GM13977 (cell line): ENCODE results near the gene NBPF11.
"Not testable (repeated sequence)": the region's sequence is repeated elsewhere in the genome, so short reads cannot be mapped to it uniquely, and the experiment has no call there.

Experiments
- DNase-seq: peaks from one replicate; pipeline ENCODE4 v3.0.0; 2012; ENCODE audit warnings: low spot score
- in situ Hi-C: fragments of 300-500 bp; cut with MboI; formaldehyde crosslinking; loops from one replicate; pipeline ENCODE4 v1.12.0; 2022; ENCODE audit warnings: low sequenced_read_pairs, low pct_unique_long_range_greater_than_20kb, mixed read lengths, inconsistent platforms; ENCODE audit not compliant: unreplicated experiment
- TF ChIP-seq, protein P1 (sequence below): IDR thresholded peaks from 2 replicates; pipeline ENCODE4 v1.5.1; 2012; ENCODE audit warnings: mild to moderate bottlenecking, control low read depth; ENCODE audit not compliant: insufficient read depth; ENCODE audit errors: extremely low read depth, missing control alignments

The NBPF11 gene

GRCh38 chr1:148161053-148161901 is 9.2 kb upstream of the NBPF11 start:
- no peak for DNase-seq
- in situ Hi-C loops: no loop called here
- TF ChIP-seq, protein P1, sequence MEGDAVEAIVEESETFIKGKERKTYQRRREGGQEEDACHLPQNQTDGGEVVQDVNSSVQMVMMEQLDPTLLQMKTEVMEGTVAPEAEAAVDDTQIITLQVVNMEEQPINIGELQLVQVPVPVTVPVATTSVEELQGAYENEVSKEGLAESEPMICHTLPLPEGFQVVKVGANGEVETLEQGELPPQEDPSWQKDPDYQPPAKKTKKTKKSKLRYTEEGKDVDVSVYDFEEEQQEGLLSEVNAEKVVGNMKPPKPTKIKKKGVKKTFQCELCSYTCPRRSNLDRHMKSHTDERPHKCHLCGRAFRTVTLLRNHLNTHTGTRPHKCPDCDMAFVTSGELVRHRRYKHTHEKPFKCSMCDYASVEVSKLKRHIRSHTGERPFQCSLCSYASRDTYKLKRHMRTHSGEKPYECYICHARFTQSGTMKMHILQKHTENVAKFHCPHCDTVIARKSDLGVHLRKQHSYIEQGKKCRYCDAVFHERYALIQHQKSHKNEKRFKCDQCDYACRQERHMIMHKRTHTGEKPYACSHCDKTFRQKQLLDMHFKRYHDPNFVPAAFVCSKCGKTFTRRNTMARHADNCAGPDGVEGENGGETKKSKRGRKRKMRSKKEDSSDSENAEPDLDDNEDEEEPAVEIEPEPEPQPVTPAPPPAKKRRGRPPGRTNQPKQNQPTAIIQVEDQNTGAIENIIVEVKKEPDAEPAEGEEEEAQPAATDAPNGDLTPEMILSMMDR: no peak

GRCh38 chr1:148160343-148161052 is 8.4 kb upstream of the NBPF11 start:
- TF ChIP-seq, protein P1: no peak
- DNase-seq: no peak
- in situ Hi-C loops: no loop called here

GRCh38 chr1:148160048-148160342 is 7.9 kb upstream of the NBPF11 start:
- TF ChIP-seq, protein P1: no peak
- DNase-seq: no peak
- in situ Hi-C loops: no loop called here

DNA sequence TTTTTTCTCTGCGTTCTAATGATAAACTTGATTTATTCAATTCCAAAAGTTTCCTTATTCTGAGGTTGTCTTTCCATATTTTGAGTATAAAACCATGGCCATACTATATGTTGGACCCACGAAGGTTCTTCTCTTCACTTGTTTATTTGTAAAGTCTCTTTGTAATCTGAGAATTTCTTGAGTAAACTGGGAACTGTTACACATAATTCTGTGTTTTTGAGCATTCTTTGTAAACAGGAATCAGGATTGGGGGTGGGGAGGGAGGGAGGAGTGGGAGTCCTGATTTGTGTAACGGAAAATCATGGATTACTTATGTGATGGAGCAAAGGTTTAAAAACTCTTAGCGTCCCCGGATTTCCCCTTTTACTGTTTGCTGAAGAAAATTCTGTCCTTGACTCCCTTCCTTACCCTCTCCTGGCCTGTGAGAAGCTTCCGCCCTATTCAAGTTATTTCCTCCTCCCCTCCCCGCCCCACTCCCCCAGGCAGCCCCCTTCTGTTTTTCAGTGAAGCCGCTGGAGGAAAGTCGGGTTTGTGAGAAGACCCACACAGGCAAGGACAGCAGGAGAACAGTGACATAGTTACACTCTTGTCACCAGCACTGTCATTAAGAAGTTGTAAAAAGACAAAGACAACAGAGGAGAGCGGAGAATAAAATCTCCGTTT is 6.4 kb upstream of the NBPF11 start:
- in situ Hi-C loops: no loop called here
- TF ChIP-seq, protein P1: no peak

DNA sequence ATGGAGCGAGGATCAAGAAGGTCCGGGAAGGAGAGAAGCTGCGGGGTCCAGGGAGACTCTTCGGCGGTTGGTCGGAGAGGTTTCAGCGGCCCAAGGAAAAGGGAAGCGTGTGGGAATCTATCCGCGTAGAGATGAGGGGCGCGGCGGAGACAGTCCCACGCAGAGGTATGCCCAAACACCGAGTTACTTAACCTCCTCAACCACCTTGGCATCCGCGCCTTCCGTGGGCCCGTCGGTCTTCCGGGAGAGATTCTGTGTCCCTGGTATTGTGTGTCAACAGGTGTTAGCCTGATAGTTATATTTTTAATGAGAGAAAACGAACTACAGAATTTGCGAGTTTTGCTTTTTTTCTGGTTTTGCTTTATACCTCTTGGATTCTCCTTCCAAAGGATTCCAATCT is 5.7 kb upstream of the NBPF11 start:
- DNase-seq, in situ Hi-C loops: not testable (repeated sequence)

More for the DNA sequence above, 6.4 kb upstream of the NBPF11 start:
- DNase-seq: no peak

DNA sequence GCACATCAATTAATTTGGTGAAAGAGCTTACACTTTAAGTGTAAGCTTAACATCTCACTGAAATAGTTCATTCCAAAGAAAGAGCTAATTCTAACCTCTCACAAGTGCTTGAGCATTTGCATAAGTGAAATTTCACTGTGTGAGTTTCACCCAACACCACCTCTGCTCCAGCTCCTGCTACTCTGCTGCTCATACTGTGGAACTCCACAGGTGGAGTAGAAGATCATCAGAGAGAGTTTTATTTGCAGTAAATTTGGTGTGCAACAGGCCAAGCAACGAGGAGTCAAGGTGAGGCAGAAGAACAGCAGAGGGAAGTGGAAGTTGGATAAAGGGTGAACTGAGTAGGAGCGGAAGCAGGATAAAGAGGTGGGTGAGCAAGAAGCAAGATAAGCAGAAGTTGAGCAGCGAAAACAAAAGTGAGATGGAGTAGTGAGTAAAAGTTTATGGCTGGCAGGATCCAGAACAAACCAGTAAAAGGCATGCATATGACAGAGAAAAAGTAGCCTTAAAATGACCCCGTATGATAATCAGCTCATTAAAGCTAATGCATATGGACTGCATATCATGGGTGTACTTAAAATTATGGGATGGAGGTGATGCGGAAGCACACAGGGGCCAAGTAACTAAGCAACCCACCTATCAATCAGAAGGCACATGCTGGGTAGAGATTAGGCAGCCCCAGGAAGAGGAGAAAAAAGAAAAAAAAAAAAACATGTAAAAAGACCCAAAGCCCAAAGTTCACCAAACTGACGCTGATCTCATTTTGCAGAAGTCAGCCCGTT is 3.6 kb upstream of the NBPF11 start:
- in situ Hi-C loops, DNase-seq: not testable (repeated sequence)

DNA sequence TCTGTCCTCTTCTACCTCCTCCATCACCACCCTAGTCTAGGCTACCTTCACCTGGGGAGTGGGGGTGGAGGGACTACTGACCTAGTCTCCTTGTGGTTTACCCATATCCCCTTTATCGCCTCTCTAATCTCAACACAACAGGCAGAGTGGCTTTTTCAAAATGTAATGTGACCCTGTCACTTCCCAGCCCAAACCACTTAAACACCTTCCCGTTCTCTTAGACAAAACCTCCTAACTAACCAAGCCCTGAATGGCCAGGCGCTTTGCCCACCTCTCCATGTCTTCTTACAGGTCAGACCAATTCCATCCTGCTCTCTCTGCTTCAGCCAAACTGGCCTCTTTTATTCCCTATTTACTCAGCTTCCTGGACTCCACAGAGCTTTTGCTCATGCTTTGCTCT is 714 bp upstream of the NBPF11 start:
- in situ Hi-C loops, DNase-seq: not testable (repeated sequence)

GRCh38 chr1:148151371-148151819 is 686 bp downstream of the NBPF11 start:
- in situ Hi-C loops, DNase-seq: not testable (repeated sequence)

DNA sequence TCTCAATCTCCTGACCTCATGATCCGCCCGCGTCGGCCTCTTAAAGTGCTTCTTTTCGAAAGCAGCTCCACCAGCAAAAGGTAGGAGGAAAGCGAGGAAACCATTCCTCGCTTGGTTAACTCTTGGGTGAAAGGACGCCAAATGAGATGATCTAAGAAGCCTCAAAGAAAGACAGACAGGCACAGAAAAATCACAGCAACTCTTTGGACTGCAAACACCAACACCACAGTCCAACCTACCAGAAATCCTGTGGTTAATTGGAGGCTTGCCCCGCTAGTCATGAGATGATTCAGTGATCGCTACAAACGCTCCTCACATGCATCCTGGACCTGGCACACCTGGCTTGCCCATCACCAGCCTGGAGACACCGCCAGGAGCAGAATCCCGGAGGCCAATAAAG is 1.1 kb downstream of the NBPF11 start:
- DNase-seq, in situ Hi-C loops: not testable (repeated sequence)

- in situ Hi-C loops, DNase-seq: not testable (repeated sequence)
These were observed 2.1 kb downstream of the NBPF11 start for GRCh38 chr1:148150014-148150413.

DNA sequence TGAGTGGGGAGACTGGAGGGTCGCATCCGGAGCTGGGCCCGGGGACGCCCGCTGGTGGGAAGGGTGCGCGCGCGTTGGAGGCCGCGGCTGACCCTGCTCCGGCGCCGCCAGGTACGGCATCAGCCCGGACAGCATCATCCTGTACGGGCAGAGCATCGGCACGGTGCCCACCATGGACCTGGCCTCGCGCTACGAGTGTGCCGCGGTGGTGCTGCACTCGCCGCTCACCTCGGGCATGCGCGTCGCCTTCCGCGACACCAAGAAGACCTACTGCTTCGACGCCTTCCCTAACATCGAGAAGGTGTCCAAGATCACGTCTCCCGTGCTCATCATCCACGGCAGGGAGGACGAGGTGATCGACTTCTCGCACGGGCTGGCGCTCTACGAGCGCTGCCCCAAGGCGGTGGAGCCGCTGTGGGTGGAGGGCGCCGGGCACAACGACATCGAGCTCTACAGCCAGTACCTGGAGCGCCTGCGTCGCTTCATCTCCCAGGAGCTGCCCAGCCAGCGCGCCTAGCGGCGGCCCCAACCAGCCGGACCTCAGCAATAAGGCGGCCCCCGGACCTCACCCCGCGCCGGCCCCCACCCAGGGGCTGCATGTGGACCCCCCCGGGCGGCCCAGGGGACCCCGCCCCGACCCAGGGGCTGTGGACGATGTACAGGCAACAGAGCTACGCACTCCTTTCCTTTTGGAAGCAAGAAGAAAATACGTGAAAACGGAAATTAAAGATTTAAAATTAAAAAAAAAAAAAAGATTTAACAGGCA is 2.8 kb downstream of the NBPF11 start:
- in situ Hi-C loops, DNase-seq: not testable (repeated sequence)
